Activated B cell treated with CpG ODN at 0.5 μM for 24 hours (primary cell): ENCODE data around the gene ZNF319. TPM values are rescaled to one million over a fixed set of nuclear protein-coding genes. Genes with fewer than 3 reads are reported as not detected.

Experiments
- ATAC-seq: fragments of 200-7000 bp; cut with Tn5 transposase; one replicate; pipeline ENCODE4 v1.10.0; 2021; ENCODE audit warnings: low read depth, mild to moderate bottlenecking, moderate library complexity
- CTCF ChIA-PET: fragments of 350-600 bp; sonication (Branson Sonifier 250); formaldehyde crosslinking; loops from one replicate; lab custom pipeline; 2021; ENCODE audit warnings: antibody characterized with exemption; lab: Charles Lee
- POLR2A ChIA-PET: fragments of 350-600 bp; sonication (Branson Sonifier 250); formaldehyde crosslinking; loops from one replicate; lab custom pipeline; 2021; ENCODE audit warnings: antibody characterized with exemption; lab: Charles Lee
- DNase-seq: peaks from one replicate; pipeline ENCODE4 v3.0.0; 2022
- H3K27ac Mint-ChIP-seq: one replicate; pipeline ENCODE4 v1.8.0; 2020; ENCODE audit warnings: mixed read lengths
- H3K27me3 Mint-ChIP-seq: one replicate; pipeline ENCODE4 v1.8.0; 2021; ENCODE audit warnings: mixed read lengths
- H3K36me3 Mint-ChIP-seq: one replicate; pipeline ENCODE4 v1.8.0; 2021; ENCODE audit warnings: low read depth, mixed read lengths
- H3K4me1 Mint-ChIP-seq: one replicate; pipeline ENCODE4 v1.8.0; 2021; ENCODE audit warnings: mixed read lengths
- H3K4me3 Mint-ChIP-seq: one replicate; pipeline ENCODE4 v1.8.0; 2020; ENCODE audit warnings: mild to moderate bottlenecking, mixed read lengths
- H3K9me3 Mint-ChIP-seq: one replicate; pipeline ENCODE4 v1.8.0; 2020; ENCODE audit warnings: mixed read lengths
- intact Hi-C: fragments of 100-400 bp; cut with micrococcal nuclease; formaldehyde crosslinking; loops from one replicate; pipeline ENCODE4 v1.15.1; 2024
- total RNA-seq: library from RNA; stranded (reverse); gene quantifications from 2 replicates; pipeline ENCODE4 v1.2.3, GENCODE V29; 2022
- TF ChIP-seq, protein P1 (sequence below): fragments of 200-600 bp; IDR thresholded peaks from one replicate; pipeline ENCODE4 v1.8.0; 2022; ENCODE audit warnings: antibody characterized with exemption, mild to moderate bottlenecking

ZNF319 gene
- total RNA-seq, 1 donor from 2014 or later = 10.6 TPM

DNA sequence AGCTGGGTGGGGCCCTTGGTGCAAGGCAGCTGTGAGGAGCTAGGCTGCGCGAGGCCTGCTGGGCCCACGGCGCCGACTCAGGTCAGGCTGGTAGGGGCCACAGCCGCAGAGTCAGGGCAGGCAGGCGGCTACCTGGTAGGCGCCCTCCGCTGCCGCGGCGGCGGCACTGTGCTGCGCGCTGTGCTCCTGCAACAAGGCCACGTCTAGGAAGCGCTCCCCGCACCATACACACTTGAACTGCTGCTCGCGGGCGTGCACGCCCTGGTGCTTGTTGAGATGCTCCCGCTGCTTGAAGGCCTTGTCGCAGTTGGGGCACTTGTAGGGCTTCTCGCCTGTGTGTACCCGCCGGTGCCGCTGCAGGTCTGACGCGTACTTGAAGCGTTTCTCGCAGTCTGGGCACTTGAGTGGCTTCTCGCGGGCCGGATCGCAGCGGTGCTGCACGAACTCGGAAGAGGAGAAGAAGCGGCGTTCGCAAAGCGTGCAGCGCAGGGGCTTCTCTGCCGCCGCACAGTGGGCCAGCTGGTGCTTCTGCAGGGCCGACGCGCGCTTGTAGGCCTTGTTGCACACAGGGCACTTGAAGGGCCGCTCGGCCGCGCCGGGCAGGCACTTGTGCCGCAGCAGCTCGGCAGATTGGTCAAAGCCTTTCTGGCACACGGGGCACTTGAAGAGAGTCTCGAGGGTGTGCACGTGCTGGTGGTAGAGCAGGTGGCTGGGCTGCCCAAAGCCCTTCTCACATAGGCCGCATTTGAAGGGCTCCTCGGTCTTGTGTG is 3.9 kb downstream of the ZNF319 start:
- ChIA-PET CTCF (no interaction called here), POLR2A (no interaction called here)
- intact Hi-C loops = no loop called here
- Mint-ChIP-seq H3K4me1 (peaks cover 29% of the 10 kb centered on the region), H3K27me3 (no peaks in the 10 kb centered on the region), H3K36me3 (peaks cover 33% of the 10 kb centered on the region), H3K4me3 (no peak overlapping the region), H3K9me3 (no peaks in the 10 kb centered on the region), H3K27ac (no peak overlapping the region)
- DNase-seq (no peak), ATAC-seq (no peak)
- TF ChIP-seq, protein P1, sequence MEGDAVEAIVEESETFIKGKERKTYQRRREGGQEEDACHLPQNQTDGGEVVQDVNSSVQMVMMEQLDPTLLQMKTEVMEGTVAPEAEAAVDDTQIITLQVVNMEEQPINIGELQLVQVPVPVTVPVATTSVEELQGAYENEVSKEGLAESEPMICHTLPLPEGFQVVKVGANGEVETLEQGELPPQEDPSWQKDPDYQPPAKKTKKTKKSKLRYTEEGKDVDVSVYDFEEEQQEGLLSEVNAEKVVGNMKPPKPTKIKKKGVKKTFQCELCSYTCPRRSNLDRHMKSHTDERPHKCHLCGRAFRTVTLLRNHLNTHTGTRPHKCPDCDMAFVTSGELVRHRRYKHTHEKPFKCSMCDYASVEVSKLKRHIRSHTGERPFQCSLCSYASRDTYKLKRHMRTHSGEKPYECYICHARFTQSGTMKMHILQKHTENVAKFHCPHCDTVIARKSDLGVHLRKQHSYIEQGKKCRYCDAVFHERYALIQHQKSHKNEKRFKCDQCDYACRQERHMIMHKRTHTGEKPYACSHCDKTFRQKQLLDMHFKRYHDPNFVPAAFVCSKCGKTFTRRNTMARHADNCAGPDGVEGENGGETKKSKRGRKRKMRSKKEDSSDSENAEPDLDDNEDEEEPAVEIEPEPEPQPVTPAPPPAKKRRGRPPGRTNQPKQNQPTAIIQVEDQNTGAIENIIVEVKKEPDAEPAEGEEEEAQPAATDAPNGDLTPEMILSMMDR = no peak

DNA sequence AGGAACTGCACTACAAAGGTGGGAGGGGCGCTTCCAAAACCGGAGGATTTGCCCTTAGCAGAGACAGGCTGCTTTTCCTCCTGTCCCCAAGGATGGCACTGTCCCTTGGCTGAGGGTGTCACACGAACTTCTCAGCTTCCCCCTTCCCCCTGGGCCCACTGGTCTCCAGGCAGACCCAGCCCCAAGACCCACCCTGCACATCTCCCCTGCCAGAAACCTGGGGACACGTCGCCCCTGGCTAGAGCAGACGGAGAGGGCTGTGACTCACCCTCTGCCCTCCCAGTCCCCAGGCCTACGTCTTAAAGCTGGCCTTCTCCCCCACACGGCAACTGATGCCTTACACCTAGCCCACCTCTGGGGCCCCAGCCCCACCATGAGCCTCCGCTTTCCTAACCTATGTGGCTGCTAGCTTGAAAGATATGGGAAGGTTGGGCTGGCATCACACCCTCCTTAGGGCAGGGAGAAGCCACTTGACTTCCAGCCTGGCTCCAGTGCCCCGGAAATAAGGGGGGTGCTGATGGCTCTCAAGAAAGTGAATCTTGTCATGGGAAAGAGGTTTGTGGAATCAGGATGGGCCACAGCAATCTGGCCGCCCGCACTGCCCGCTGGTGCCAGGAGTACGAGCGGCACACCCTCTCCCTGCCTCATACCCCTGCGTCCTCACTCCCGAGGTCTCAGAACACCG is 4.6 kb downstream of the ZNF319 start:
- peaks cover 31% of the 10 kb centered on the region for H3K36me3 Mint-ChIP-seq
- ChIA-PET POLR2A (no interaction called here), CTCF (no interaction called here)
- ATAC-seq = no peak
- no peak overlapping the region for H3K4me3 Mint-ChIP-seq
- no peaks in the 10 kb centered on the region for H3K9me3 Mint-ChIP-seq
- no peak overlapping the region for H3K27ac Mint-ChIP-seq
- H3K4me1 Mint-ChIP-seq = peaks cover 25% of the 10 kb centered on the region
- intact Hi-C loops = loop anchor here (1.0 kb wide), 1 partner anchor 11 kb away; no protein-coding TSS in a partner anchor
- no peaks in the 10 kb centered on the region for H3K27me3 Mint-ChIP-seq
- TF ChIP-seq, protein P1 = no peak
- DNase-seq = no peak

DNA sequence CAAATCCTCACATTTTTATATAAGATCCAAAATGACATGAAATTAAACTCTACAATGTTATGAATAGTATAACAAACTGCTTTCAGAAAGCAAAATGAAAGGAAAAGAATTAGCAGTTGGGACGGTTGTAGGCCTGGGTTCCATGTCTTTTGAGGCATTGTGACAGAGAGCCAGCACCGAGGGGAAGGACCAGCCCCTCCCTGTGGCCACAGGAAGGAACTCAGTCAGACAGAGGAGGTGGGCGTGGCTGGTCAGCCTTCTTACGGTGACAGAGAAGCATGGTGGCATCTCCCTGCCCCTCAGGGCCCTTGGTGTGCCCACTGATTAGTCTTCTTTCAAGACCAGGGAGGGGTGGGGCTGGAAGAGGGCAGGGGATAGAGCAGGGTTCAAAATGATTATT is 5.7 kb downstream of the ZNF319 start:
- H3K27ac Mint-ChIP-seq = no peak overlapping the region
- POLR2A ChIA-PET = no interaction called here

DNA sequence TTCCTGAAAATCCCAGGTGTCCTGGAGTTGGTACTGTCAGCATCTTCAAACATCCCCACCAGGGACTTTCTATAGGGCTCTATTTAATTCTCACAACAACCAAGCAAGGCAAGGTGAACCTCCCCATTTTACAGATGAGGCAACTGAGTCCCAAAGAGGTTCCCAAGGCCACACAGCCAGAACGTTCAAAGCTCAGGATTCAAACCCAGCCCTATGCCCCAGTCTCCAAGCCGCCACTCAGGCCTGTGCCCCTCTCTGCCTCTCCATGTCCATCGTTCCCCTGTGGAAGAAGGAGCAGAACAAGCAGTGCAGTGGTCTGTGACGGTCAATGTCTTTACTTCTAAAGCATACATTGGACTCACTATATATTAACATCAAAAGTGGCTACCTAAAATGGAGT is 6.1 kb downstream of the ZNF319 start:
- Mint-ChIP-seq H3K36me3 (peaks cover 31% of the 10 kb centered on the region), H3K4me3 (no peak overlapping the region), H3K27me3 (no peaks in the 10 kb centered on the region), H3K4me1 (peaks cover 21% of the 10 kb centered on the region), H3K27ac (no peak overlapping the region), H3K9me3 (no peaks in the 10 kb centered on the region)
- intact Hi-C loops = no loop called here
- TF ChIP-seq, protein P1 = no peak
- ChIA-PET CTCF (no interaction called here), POLR2A (no interaction called here)
- DNase-seq (no peak), ATAC-seq (no peak)

More for the DNA sequence above, 5.7 kb downstream of the ZNF319 start:
- CTCF ChIA-PET = no interaction called here
- TF ChIP-seq, protein P1 = no peak
- H3K4me1 Mint-ChIP-seq = peaks cover 24% of the 10 kb centered on the region
- H3K27me3 Mint-ChIP-seq = no peaks in the 10 kb centered on the region
- no peaks in the 10 kb centered on the region for H3K9me3 Mint-ChIP-seq
- no peak for DNase-seq
- intact Hi-C loops = loop anchor here (1.0 kb wide), 1 partner anchor 9 kb away; no protein-coding TSS in a partner anchor
- no peak overlapping the region for H3K4me3 Mint-ChIP-seq
- H3K36me3 Mint-ChIP-seq = peaks cover 31% of the 10 kb centered on the region
- peak; percentile 63 for ATAC-seq

DNA sequence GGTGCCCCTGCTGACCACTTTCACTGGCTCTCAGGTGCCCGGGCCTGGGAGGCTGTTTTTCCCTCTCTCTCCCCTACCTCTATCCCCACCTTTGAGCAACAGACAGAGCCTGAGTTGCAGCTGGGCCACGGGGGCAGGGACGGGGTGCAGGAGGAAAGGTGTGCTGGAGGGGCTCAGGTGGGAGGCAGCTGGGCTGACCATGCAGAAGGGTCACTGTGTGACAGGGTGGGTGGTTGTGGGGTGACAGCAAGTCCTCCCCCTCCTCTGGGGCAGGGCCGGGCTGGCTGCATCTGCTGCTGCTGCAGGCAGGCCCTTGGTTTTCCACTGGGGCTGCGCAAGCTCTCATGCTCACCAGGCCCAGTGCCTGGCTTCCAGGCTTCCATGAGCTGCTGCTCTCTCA is 6.6 kb downstream of the ZNF319 start:
- Mint-ChIP-seq H3K9me3 (no peaks in the 10 kb centered on the region), H3K27me3 (no peaks in the 10 kb centered on the region), H3K27ac (no peak overlapping the region), H3K36me3 (peaks cover 27% of the 10 kb centered on the region), H3K4me3 (no peak overlapping the region), H3K4me1 (peaks cover 16% of the 10 kb centered on the region)
- TF ChIP-seq, protein P1 = no peak
- intact Hi-C loops = no loop called here
- POLR2A ChIA-PET = no interaction called here
- DNase-seq (no peak), ATAC-seq (no peak)
- CTCF ChIA-PET = interaction anchor here (0.8 kb wide), 1 partner anchor 15 kb away, joined by 3 read pairs; no protein-coding TSS in a partner anchor
